OCI-M2 (cell line): ENCODE data around the gene CERKL.

ENCODE experiments used
- DNase-seq: peaks from one replicate; lab custom pipeline; 2025; ENCODE audit not compliant: unreplicated experiment; lab: John Stamatoyannopoulos, UW

CERKL gene

DNA sequence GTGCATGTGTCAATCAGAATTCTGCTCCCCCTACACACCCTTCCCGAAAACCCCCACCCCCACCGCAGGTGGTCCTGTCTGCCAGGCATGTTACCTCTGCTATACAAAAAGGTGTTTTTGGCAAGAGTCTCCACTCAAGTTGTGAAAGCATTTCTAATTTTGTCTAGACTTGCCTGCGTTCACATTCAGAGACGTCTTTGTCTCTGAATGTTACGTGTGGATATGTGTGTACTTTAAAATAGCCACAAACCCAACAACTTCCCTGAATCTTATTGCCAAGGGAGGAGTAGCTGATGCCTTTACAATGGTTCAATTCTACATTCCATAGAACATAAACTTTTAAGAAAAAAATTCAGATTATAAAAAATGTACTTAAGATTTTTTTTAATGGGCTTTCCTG, 133.1 kb downstream of the CERKL start:
- DNase-seq, result no peak

DNA sequence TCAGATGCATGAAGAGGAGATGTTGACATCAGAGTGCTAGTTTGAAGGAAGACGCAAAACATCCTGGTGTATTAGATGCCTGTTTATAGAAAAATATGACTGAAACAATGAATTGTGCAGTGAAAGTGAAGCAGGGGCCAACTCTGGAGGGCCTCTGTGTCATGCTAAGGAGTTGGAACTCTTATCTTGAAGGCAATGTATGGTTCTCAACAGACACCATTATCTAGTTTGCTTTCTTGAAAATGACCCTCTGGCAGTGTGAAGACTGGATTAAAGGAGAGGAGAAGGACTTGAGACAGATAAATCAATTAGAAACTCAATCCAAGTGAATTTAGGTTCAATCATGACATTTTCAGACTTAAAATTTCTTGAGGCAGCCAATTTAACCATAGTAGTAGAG, 136.7 kb downstream of the CERKL start:
- no peak for DNase-seq

DNA sequence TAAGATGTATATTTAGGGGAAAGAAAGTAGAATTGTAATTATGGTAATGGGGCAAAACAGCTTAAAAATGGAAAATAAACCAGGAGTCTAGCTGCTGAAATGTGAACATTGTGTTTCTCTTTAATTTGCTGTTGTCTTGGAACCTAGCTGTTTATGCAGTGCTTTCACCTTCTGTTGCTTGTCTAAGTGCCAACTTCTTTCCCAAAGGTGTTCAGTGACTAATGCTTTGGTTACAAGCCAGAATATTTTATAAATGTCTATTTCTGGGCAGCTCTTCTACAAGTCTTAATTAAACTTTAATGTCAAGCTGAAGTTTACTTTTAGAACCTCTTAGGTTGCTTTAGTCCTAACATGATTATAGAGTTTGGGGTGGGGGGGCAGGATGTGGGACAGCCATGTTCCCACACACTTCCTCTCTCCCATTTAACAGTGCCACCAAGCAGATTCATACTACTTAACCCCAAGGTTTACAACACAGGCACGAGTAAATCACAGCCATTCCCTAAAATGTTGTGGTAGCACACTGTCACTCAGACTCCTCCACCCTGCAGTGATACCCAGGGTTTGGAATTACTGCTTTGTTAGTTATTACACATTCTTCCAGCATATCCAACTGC, 139.1 kb downstream of the CERKL start:
- DNase-seq, result no peak

DNA sequence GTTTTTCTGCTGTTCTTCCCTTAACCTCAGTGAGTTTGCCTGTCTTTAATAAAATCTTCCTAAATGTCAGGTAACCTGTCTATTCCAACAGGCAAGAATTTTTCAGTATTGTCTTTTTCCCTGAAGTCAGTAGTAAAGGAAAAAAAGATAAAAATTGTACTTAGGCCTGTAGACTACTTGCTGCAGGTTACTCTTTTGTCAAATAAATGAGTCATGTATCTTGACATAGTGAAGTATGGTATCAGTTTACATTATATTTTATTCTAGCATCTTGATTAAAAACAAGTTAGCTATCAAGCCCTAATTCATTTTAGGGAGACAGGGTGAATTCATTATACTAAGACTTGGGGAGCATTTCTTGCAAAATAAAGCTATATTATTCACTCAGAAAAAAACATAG, 139.9 kb downstream of the CERKL start:
- no peak for DNase-seq

DNA sequence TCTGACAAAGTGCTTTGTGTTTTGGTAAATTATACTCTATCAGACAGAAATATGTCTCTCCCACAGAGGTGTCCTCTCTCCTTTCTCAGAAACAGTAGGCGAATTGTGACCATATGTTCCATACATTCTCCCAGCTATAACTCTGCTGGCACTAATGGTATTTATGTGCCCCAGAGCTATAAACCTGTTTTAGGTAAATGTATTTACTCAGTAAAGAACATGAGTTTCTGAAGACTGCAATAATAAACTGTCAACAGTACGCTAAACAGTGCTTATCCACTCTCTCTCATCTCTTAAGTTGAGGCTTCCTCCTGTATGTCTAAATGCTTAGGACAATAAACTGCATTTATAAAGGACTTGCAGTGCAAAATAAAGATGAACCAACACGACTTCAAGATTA, 141.2 kb downstream of the CERKL start:
- no peak for DNase-seq

DNA sequence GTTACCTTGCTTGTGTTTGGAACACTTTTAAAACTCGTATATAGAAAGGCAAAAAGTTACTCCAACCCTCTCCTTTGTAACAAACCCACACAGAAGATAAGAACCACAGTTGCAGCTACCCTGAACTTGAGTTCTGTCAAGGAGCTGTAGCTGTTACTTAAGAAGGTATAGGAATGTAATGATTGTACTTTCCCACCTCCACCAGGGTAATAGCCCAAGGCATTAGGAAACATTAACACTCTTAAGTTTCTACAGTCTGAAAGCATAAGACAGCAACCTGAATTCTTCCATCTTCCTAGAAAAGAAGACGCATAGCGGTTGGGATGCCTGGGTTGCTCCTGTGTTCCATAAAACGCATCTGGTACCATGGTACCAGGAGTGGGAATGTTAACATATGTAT, 156.7 kb downstream of the CERKL start:
- DNase-seq, result no peak

GRCh38 chr2:181499231-181499630, 157.7 kb downstream of the CERKL start:
- DNase-seq, result no peak
